Heart left ventricle (tissue), 16 donors: ENCODE results near the gene CXADR. TPM values are rescaled to one million over a fixed set of nuclear protein-coding genes. Genes with fewer than 3 reads are reported as not detected.

Source experiments
- ATAC-seq, 4 donors: fragments of 200-7000 bp; cut with Tn5 transposase; one replicate each; pipeline ENCODE4 v1.9.1; 2020 to 2022; ENCODE audit warnings: moderate library complexity in 4 of 4, mild to moderate bottlenecking in 3 of 4, moderate number of reproducible peaks in 1 of 4
- DNase-seq, 5 donors: peaks; one replicate each; pipeline ENCODE4 v3.0.0-alpha.2; 2020
- H3K27ac ChIP-seq, 12 donors: fragments of 200-600 bp; sonication (generic) in 4 of 12; one replicate each; pipeline versions ENCODE4 v1.5.0 to v1.8.0; 2016 to 2022; ENCODE audit warnings: mild to moderate bottlenecking in 2 of 12
- H3K27me3 ChIP-seq, 9 donors: fragments of 200-600 bp; sonication (generic) in 2 of 9; one replicate each; pipeline versions ENCODE4 v1.5.1 to v1.8.0; 2016 to 2022; ENCODE audit warnings: mild to moderate bottlenecking in 3 of 9
- H3K36me3 ChIP-seq, 9 donors: fragments of 200-600 bp; sonication (generic) in 2 of 9; one replicate each; pipeline versions ENCODE4 v1.5.0 to v1.8.0; 2018 to 2022; ENCODE audit warnings: mild to moderate bottlenecking in 2 of 9
- H3K4me1 ChIP-seq, 12 donors: fragments of 200-600 bp; sonication (generic) in 4 of 12; one replicate each; pipeline versions ENCODE4 v1.5.0 to v1.8.0; 2016 to 2022; ENCODE audit warnings: mild to moderate bottlenecking in 3 of 12
- H3K4me3 ChIP-seq, 12 donors: fragments of 200-600 bp; sonication (generic) in 4 of 12; one replicate each; pipeline versions ENCODE4 v1.5.0 to v1.8.0; 2017 to 2022; ENCODE audit warnings: mild to moderate bottlenecking in 9 of 12, moderate library complexity in 4 of 12
- H3K9me3 ChIP-seq, 12 donors: fragments of 200-600 bp; sonication (generic) in 4 of 12; one replicate each; pipeline versions ENCODE4 v1.5.0 to v1.8.0; 2016 to 2022; ENCODE audit warnings: mild to moderate bottlenecking in 1 of 12
- CTCF ChIP-seq, 12 donors: fragments of 200-600 bp; sonication (generic) in 4 of 12; IDR thresholded peaks; one replicate each; pipeline versions ENCODE4 v1.5.0 to v1.8.0; 2018 to 2022; ENCODE audit warnings: antibody characterized with exemption in 12 of 12, mild to moderate bottlenecking in 5 of 12
- POLR2A ChIP-seq, 2 donors: fragments of 450-650 bp; IDR thresholded peaks; one replicate each; pipeline ENCODE4 v1.6.1; 2017; ENCODE audit warnings: antibody characterized with exemption in 2 of 2, mild to moderate bottlenecking in 2 of 2, moderate library complexity in 2 of 2
- WGBS, 4 donors: extraction: QIAGEN DNeasy Blood & Tissue Kit in 2 of 4; methylation state at CpG; one replicate each; pipeline versions ENCODE4 v1.1.5 to v1.1.7; 2013 to 2018; 5-methylcytosine and 5-hydroxymethylcytosine counted together
- intact Hi-C, 10 donors: fragments of 100-400 bp; cut with DNase I; formaldehyde crosslinking; loops; one replicate each; pipeline versions ENCODE4 v1.11.1 to v1.14.2; 2022
- polyA plus RNA-seq, 2 donors: library from polyadenylated mRNA; stranded (reverse); fragments of 200-250 nt; gene quantifications; one replicate each; pipeline ENCODE4 v1.2.3, GENCODE V29; 2013
- total RNA-seq, 9 donors: library from RNA; depleted of rRNA in 2 of 9; stranded (reverse); fragments of >200 nt in 2 of 9; fragmentation: NEBNext Ultra II Directional in 3 of 9; extraction: Animal tissue kit (Norgen Biotek cat#: 25700) in 3 of 9; gene quantifications; one replicate each; pipeline versions ENCODE4 v1.1.0 to v1.2.4, GENCODE V29; 2016 to 2023
- donor health status: ischemic (EF 13 %, LVEDD 7.1; RV severe dilation, severe dysfunction).
- donor health status: healthy with polysubstance abuse.
- donor health status: DM: no; HTN: yes; CAD: no.
- donor health status: DM: no; HTN: no; CAD: no.
- donor health status: ischemic (EF 25% LVEDD 6.9; RV normal size, moderate dysfunction).
- donor health status: ischemic (EF 25% LVEDD 5.7; RV mildly dilated, moderate dysfunction).
- donor health status: healthy.
- donor health status: DM: yes; HTN: yes; CAD: no.
- donor health status: ischemic (EF 35%, LVEDD 5.7; RV mildly dilated, moderate dysfunction).
- donor health status: nonischemic (EF 11% LVEDD 7.7; RV severe dilation, severe dysfunction).
- donor health status: DM: yes; HTN: yes; CAD: no.
- donor health status: PGD.
- donor health status: ischemic (EF 29% LVEDD 5.4; RV normal size, mild dysfunction).
- donor health status: nonischemic (EF 23%, LVEDD 6.1; RV moderate dilation, normal function).

Gene CXADR
- total and polyA plus RNA-seq, 11 donors = 7.5 to 45.1 (median 29.3) TPM

- no peak for DNase-seq
- no peak for ATAC-seq
- Histone ChIP-seq H3K27me3 (no peaks in the 10 kb centered on the region), H3K4me3 (no peak overlapping the region), H3K4me1 (peaks cover 0 to 7% (median 0%) of the 10 kb centered on the region in 12 donors), H3K9me3 (no peaks in the 10 kb centered on the region), H3K27ac (no peak overlapping the region), H3K36me3 (no peaks in the 10 kb centered on the region)
- intact Hi-C loops = no loop called here
- 85 to 100% (median 96%) methylated on average over 2 of the region's 2 CpGs for WGBS, 4 donors
- TF ChIP-seq POLR2A (IDR thresholded peaks at IDR 0.05) (no peak), CTCF (IDR thresholded peaks at IDR 0.05) (no peak)
Measured at GRCh38 chr21:17578162-17578561, 65.3 kb downstream of the CXADR start.

- Histone ChIP-seq H3K4me1 (peaks cover 0 to 7% (median 0%) of the 10 kb centered on the region in 12 donors), H3K9me3 (no peaks in the 10 kb centered on the region), H3K27me3 (no peaks in the 10 kb centered on the region), H3K27ac (no peak overlapping the region), H3K4me3 (no peak overlapping the region), H3K36me3 (no peaks in the 10 kb centered on the region)
- ATAC-seq (no peak), DNase-seq (no peak)
- 69 to 78% (median 73%) methylated on average over 2 of the region's 2 CpGs for WGBS, 4 donors
- TF ChIP-seq POLR2A (IDR thresholded peaks at IDR 0.05) = no peak
- TF ChIP-seq CTCF (IDR thresholded peaks at IDR 0.05) = no peak
- intact Hi-C loops = no loop called here
Measured at GRCh38 chr21:17578876-17579275, 66.0 kb downstream of the CXADR start.

- Histone ChIP-seq H3K27me3 (no peaks in the 10 kb centered on the region), H3K36me3 (no peaks in the 10 kb centered on the region), H3K27ac (no peak overlapping the region), H3K4me1 (peaks cover 0 to 7% (median 0%) of the 10 kb centered on the region in 12 donors), H3K4me3 (no peak overlapping the region), H3K9me3 (no peaks in the 10 kb centered on the region)
- intact Hi-C loops = loop anchor here in 2 of 10 donors (5.0 kb wide), 1 partner anchor 193 kb away; no protein-coding TSS in a partner anchor
- WGBS, 4 donors = 92 to 95% (median 94%) methylated on average over 8 of the region's 8 CpGs
- DNase-seq (no peak), ATAC-seq (no peak)
- no peak for TF ChIP-seq POLR2A (IDR thresholded peaks at IDR 0.05)
- no peak for TF ChIP-seq CTCF (IDR thresholded peaks at IDR 0.05)
Measured at GRCh38 chr21:17580319-17580718, 67.5 kb downstream of the CXADR start.

GRCh38 chr21:17583898-17584297 lies 71.1 kb downstream of the CXADR start:
- TF ChIP-seq CTCF (IDR thresholded peaks at IDR 0.05) = no peak
- no peak for TF ChIP-seq POLR2A (IDR thresholded peaks at IDR 0.05)
- no peak for DNase-seq
- H3K36me3 ChIP-seq = no peaks in the 10 kb centered on the region
- H3K27ac ChIP-seq = no peak overlapping the region
- H3K27me3 ChIP-seq = no peaks in the 10 kb centered on the region
- no peaks in the 10 kb centered on the region for H3K4me1 ChIP-seq
- WGBS, 4 donors = 74 to 80% (median 78%) methylated on average over 3 of the region's 3 CpGs
- intact Hi-C loops = loop anchor here in 6 of 10 donors (1.0 to 5.0 kb wide), 4 partner anchors 195 to 199 kb away; no protein-coding TSS in a partner anchor
- no peaks in the 10 kb centered on the region for H3K9me3 ChIP-seq
- no peak overlapping the region for H3K4me3 ChIP-seq
- no peak for ATAC-seq
